Brain microvascular endothelial cell (primary cell): ENCODE results near the gene MTX1.

Experiments
- DNase-seq: peaks from one replicate; pipeline ENCODE4 v3.0.0-alpha.2; 2020
- H3K27ac ChIP-seq: fragments of 250-450 bp; sonication (Bioruptor Pico); 2 replicates; pipeline ENCODE4 v1.5.1; 2020; ENCODE audit warnings: mild to moderate bottlenecking, moderate library complexity
- H3K27me3 ChIP-seq: fragments of 250-450 bp; sonication (Bioruptor Pico); replicated peaks from 2 replicates; pipeline ENCODE4 v1.5.1; 2020; ENCODE audit warnings: mild to moderate bottlenecking
- H3K36me3 ChIP-seq: fragments of 250-450 bp; sonication (Bioruptor Pico); replicated peaks from 2 replicates; pipeline ENCODE4 v1.5.1; 2020; ENCODE audit warnings: mild to moderate bottlenecking
- H3K4me3 ChIP-seq: 2 replicates; pipeline ENCODE4 v1.5.1; 2011; ENCODE audit warnings: low read depth, mild to moderate bottlenecking, control low read depth, low read length, moderate library complexity
- CTCF ChIP-seq: IDR thresholded peaks from 2 replicates; pipeline ENCODE4 v1.5.1; 2011; ENCODE audit warnings: low read depth, mild to moderate bottlenecking, moderate library complexity, low read length, control low read depth, inconsistent platforms; ENCODE audit errors: missing control alignments
- in situ Hi-C: cut with HindIII; loops from 2 replicates; pipeline ENCODE4 v1.10.0; 2017; ENCODE audit warnings: low sequenced_read_pairs, low pct_ligation_motif_present

MTX1 gene

GRCh38 chr1:155183775-155184221 is 24.7 kb upstream of the MTX1 start:
- DNase-seq, result no peak
- in situ Hi-C loops, result no loop called here
- peaks cover 16% of the 10 kb centered on the region for H3K36me3 ChIP-seq
- no peak for TF ChIP-seq CTCF
- H3K27ac ChIP-seq, result no peak overlapping the region
- no peak overlapping the region for H3K4me3 ChIP-seq
- H3K27me3 ChIP-seq, result no peaks in the 10 kb centered on the region

GRCh38 chr1:155184351-155184811 is 24.1 kb upstream of the MTX1 start:
- in situ Hi-C loops, result no loop called here
- Histone ChIP-seq H3K27ac (no peak overlapping the region), H3K27me3 (no peaks in the 10 kb centered on the region), H3K36me3 (peaks cover 12% of the 10 kb centered on the region), H3K4me3 (no peak overlapping the region)
- no peak for TF ChIP-seq CTCF
- DNase-seq, result no peak

GRCh38 chr1:155184835-155185782 is 23.4 kb upstream of the MTX1 start:
- in situ Hi-C loops, result no loop called here
- no peak for TF ChIP-seq CTCF
- H3K4me3 ChIP-seq, result no peak overlapping the region
- no peak for DNase-seq
- no peaks in the 10 kb centered on the region for H3K27me3 ChIP-seq
- no peak overlapping the region for H3K27ac ChIP-seq
- peaks cover 5% of the 10 kb centered on the region for H3K36me3 ChIP-seq

- Histone ChIP-seq H3K27me3 (no peaks in the 10 kb centered on the region), H3K27ac (no peak overlapping the region), H3K36me3 (peaks cover under 1% of the 10 kb centered on the region), H3K4me3 (no peak overlapping the region)
- TF ChIP-seq CTCF, result no peak
- in situ Hi-C loops, result no loop called here
- no peak for DNase-seq
Observed at GRCh38 chr1:155185783-155186066, 22.8 kb upstream of the MTX1 start.

- in situ Hi-C loops, result no loop called here
- H3K27ac ChIP-seq, result no peak overlapping the region
- DNase-seq, result no peak
- H3K27me3 ChIP-seq, result no peaks in the 10 kb centered on the region
- H3K4me3 ChIP-seq, result no peak overlapping the region
- no peaks in the 10 kb centered on the region for H3K36me3 ChIP-seq
- no peak for TF ChIP-seq CTCF
Observed at GRCh38 chr1:155186067-155186793, 22.3 kb upstream of the MTX1 start.
